GM21360 (cell line): ENCODE measurements around the gene LOXL1.

Source experiments
- ATAC-seq: cut with Tn5 transposase; IDR thresholded peaks from one replicate; pipeline ENCODE4 v1.9.1; 2021; ENCODE audit warnings: mild to moderate bottlenecking, moderate library complexity; ENCODE audit not compliant: unreplicated experiment

LOXL1 gene

DNA sequence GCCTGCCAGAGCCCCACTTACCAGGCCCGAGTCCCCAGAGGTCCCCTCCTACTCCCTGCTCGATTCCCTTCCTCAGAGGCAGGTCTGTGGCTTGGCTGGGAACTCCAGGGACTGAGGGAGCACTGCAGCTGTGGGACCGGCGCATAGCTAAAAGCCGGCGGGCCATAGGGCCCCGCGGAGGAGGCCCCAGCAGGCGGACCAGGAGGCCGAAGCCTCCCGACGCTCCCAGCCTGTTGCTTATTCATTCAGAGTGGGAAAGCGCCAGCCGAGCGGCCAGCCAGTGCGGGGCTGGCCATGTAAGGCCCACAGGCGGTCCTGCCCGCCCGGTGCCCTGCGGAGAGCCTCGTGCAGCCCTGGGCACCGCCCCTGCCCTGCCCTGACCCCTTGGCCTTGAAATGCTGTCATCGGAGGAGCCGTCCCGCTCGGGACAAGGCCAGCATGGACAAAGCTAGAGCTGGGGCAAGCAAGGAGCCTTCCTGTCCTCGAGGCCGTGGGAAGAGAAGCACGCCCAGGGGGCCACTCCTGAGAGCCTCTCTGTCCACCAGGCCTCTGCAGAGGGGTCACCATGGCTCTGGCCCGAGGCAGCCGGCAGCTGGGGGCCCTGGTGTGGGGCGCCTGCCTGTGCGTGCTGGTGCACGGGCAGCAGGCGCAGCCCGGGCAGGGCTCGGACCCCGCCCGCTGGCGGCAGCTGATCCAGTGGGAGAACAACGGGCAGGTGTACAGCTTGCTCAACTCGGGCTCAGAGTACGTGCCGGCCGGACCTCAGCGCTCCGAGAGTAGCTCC is at the start of gene LOXL1:
Gene LOXL1 (plus strand): TSS at position 244 of the 784 bp plus-strand sequence. CDS start 322 bp downstream, at position 566.
- ATAC-seq, result no peak

DNA sequence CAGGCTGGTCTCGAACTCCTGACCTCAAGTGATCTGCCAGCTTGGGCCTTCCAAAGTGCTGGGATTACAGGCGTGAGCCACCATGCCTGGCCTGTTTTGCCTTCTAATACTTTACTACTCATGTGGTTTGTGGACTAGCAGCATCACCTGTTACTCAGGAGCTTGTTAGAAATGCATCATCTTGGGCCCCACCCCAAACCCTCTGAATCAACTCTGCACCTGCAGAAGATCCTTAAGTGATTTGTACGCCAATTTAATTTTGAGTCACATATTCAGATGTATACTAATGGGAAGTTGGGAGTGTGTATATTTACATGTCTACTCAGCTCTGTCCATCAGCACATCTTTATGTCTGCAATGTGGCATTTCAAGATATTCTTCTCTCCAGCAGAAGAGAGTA is 46.8 kb upstream of the LOXL1 start:
- no peak for ATAC-seq

GRCh38 chr15:73881579-73882320 is 44.5 kb upstream of the LOXL1 start:
- ATAC-seq, result no peak

DNA sequence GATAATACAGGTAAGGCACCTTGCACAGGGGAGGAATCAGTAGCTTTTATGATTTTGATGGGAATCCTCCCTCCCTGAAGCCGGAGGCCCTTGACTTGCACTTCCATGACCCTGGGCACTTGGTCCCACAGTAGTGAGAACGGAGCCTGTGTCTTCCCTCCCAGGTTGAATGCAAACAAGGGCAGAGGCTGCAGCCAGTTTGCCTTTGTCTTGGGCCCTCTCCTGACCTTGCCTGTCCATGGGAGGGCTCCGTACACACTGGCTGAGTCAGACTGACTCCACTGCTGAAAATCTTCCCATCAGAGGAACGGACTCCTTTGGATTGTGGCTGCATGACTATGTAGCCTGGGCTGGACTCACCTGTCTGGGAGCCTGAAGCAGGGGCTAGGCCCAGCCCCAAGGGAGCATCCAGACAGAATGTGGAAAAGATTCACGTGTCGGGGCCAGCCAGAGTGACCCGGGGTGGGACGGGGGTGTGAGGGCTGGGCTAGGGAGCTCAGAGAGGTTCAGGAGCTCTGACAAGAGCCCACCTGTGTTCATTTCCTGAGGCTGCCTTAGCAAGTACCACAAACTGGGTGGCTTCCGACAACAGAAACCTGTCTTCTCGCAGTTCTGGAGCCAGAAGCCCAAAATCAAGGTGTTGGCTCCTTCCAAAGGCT is 43.4 kb upstream of the LOXL1 start:
- ATAC-seq, result no peak

GRCh38 chr15:73884159-73884558 is 42.1 kb upstream of the LOXL1 start:
- no peak for ATAC-seq

DNA sequence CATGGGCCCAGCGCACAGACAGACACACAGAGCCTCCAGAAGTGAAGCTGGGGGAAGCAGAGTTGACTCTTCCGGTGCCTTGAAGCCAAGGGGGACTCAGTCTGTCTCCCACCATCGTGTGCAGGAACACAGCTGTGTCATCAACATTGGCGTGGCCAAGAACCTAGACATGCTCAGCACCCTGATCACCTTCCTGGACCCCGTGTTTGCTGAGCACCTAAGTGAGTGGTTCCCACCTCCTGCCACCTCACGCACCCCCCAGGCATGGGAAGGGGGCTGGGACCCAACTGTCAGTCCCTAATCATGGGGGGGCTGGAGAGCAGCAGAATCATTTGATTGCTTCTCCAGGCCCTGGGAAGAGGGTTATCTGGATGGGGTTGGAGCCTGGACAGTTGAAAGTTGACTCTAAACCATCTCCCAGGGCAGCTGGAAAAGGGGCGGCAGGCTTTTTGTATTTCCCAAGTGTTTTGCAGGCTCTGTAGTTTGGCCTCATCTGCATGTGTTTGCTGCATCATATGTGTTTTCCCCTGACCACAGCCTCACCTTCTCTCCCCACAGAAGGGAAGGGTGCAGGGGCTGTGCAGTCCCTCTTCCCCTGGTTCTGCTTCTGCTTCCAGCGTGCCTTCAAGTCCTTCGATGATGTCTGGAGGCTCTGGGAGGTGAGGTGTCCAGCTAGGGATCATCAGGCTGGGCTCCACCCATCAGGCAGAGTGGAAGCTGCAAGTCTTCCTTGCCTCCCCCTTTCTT is 40.1 kb upstream of the LOXL1 start:
- no peak for ATAC-seq

DNA sequence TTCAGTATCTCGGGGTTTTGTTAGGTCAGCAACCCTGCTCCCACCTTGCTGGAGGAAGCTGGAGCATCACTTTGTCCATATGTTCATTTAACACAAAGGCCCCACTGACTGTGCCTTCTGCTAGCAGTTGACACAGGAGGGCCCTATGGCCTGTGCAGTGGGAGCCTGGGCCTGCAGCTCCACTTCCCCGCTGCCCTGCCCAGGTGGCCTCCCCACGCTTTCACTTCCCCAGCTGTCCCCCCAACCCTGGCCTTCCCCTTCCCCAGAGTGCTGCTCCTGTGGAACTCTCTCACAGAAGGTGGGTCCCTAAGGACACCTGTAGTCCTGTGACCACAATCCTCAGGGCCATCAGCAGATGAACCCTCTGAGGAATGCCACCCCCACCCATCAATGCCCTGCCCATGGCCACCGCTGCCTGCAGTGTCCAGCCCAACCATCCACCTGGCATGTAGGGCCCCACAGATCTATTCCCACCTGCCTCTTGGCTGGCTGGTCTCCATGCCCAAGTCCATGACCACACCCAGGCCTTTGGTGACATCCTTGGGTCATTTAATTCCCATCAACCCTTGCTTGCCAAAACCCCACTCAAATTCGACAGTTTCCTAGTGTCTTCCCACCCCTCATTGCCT is 39.4 kb upstream of the LOXL1 start:
- no peak for ATAC-seq

DNA sequence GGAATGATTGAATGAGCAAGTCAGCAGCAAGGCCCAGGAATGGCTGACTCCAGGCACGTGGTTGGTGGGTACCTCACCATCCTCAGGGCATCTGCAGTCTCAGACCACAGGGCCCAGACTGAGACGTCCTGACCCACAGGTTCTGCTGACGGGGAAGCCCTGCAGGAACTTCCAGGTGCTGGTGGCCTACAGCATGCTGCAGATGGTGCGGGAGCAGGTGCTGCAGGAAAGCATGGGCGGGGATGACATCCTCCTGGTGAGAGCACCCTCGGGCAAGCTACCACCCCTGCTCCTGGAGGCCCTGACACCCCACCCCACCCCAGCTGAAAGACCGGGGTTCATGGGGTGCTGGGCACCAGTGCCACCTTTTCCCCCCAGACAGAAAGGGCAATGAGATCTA is 38.8 kb upstream of the LOXL1 start:
- ATAC-seq, result no peak

DNA sequence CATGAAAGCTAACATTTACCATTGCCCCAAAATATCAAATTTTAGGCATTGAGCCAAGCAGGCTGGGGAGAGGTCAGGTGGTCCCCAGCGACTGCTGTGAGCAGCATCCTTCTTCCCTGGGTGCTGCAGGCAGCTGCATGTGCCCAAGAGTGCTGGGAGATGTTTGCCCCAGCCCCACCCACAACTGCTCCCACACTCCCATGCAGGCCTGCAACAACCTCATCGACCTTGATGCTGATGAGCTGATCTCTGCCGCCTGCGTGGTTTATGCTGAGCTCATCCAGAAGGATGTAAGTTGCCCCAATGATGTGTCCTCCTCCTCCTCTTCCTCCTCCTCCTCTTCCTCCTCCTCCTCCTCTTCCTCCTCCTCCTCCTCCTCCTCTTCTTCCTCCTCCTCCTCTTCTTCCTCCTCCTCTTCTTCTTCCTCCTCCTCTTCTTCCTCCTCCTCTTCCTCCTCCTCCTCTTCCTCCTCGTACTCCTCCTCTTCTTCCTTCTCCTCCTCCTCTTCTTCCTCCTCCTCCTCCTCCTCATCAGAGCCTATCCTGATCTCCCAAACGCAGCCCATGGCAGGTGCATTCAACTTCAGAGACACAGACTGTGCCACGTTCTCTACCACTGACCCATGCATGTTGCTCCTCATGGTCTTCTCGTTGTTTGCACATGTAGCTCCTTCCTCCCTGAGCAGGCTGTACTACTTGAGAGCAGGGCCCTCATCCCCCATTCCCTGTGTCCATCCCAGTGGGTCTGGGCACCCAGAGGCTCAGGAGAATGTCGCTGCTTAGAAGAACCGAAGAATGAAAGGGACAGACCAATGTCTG is 37.8 kb upstream of the LOXL1 start:
- no peak for ATAC-seq

DNA sequence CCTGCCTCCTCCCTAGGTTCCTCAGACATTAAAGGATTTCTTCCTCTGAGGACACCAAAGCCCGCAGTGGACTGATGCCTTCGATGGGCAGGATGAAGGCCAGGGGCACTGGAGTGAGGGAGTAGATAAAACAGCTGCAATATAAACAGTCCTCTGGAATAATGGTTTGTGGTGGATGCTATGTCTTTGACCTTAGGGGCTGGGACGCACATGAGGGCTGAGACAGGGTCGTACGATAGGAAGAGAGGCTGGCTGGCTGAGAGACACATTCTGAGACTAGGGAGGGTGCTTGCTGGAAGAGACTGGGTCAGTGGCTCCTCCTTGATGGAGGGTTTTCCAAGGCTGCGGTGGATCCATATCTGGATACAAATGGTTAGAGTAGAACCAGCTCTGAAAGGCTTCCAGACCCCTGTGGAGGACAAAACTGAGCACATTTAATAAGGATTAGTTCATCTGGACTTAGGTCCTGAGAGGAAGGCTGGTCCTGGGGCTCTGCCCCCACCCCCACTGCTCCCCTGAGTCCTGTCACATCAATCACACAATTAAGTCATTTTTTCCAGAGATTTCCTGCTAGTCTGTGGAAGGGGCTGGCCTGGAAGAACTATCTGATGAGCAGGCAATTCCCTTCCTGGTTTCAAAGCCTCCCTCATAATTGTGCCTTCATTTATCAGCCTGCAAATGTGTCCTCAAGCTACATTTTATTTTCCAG is 37.1 kb upstream of the LOXL1 start:
- ATAC-seq, result no peak

DNA sequence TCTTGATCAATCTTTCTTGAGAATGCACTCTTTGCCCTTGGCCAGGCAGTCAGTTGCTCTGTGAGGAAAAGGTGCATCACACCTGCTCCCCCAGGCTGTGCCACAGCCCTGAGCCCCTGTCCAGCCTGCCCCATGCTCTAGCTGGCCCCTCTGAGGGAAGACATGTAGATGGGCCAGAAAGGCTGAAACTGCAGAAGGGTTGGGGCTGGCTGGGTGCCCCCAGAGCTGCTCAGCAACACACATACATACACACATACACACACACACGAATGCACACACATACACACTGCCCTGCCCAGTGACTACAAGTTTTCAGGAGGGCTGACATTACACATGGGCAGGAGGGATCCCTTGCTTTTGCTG is 36.5 kb upstream of the LOXL1 start:
- ATAC-seq, result no peak

DNA sequence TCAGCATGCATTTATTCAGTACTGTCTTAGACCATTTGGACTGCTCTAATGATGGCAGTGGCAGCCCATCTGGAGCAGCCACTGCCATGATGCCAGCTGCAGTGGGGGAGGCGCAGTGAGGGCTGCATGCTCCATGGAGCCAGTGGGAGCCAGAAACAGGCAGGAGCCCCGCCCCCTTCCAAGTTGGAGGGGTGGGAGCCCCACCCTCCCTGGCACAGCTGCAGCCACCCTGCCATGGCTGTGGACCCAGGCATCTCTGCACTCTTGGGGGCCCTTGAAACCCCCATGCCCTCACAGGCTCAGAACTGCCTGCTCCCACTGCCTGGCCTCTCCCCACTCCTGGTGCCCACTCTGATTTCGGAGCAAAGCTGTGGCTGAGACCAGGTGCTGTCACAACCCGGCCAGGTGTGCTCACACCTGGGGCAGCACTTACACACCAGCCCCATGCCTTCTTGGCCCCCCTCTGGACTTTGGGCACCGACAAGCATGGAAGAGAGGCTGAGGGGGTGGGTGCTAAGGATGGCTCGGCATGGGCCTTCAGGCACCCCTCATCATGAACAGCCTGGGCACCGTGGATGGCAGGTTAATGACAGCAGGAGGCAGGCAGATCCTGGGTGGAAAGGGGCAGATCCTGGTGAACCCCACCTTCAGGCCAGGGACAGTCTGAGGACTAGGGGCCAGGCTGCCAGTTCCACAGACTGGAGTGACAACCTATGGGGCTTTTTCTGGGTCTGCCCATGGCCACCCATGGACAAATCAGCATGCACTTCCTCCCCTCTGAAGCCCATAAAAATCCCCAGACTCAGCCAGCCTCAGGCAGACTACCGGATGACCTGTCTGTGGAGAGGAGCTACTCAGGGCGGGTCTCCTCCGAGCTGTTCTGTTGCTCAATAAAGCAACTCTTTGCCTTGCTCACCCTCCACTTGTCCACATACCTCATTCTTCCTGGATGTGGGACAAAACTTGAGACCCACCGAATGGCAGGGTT is 34.6 kb upstream of the LOXL1 start:
- ATAC-seq, result no peak

- ATAC-seq, result no peak
Measured at GRCh38 chr15:73892446-73893226, 33.6 kb upstream of the LOXL1 start.

- ATAC-seq, result no peak
Measured at GRCh38 chr15:73894133-73894814, 32.0 kb upstream of the LOXL1 start.

DNA sequence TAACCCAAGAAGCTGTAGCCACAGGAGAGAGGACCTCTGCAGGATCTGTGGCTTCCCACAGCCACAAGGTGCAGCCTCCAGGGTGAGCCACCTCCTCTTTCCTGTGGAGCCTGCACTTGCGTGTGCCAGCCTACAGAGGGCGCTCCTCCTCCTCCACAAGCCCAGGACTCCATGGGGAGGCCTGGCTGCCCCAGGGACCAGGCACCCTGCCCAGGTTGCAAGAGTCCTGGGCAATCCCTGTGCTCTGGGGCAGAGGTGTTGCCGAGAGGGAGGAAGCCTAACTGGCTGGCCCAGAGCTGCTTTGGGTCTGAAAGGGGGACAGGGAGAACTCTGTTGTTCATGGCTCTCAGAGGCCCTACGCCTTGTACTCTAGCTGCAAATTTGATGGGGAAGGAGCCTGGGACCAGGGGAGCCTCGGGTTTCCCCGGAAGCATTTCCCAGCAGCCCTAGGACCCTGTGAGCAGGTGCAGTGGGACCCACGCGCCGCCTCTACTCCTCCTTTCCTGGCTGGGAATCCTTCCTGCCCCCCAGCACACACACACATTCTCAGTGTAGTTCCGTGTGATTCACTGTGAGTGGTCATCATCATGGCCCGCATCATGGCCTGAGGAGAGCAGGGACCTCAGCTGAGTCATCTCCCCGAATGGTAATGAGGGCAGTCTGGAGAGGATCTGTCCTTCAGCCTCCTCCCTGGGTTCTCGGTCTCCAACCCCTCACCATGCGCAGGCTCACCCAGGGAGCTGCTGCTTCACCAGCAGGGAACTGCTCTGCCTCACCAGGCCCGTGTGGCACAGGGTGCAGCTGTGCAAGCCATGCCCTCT is 28.6 kb upstream of the LOXL1 start:
- no peak for ATAC-seq
